ENCODE data around the gene ZNF516. TPM values are rescaled to one million over a fixed set of nuclear protein-coding genes. Genes with fewer than 3 reads are reported as not detected.

ZNF516 gene
- total and polyA plus RNA-seq, 7 experiments from 2014 or later, result 1.9 to 60.4 (median 21.7) TPM

GRCh38 chr18:76401498-76401897 lies 93.5 kb downstream of the ZNF516 start:
- ATAC-seq, result peak; percentile 50
- H3K27ac Mint-ChIP-seq, result no peak overlapping the region

GRCh38 chr18:76399613-76400391 lies 95.2 kb downstream of the ZNF516 start:
- Histone ChIP-seq H3K4me3 (ENCODE audit: low read length) (no peak overlapping the region), H3K27ac (ENCODE audit: low read depth, low read length) (no peak overlapping the region), H3K4me1 (ENCODE audit: control insufficient read depth in 2 of 2, insufficient read depth in 2 of 2, low read length in 2 of 2) (no peaks in the 10 kb centered on the region), H3K9me3 (ENCODE audit: control insufficient read depth in 2 of 3, low read length in 3 of 3) (no peaks in the 10 kb centered on the region), H3K27me3 (ENCODE audit: control insufficient read depth in 2 of 2, insufficient read depth in 2 of 2, low read length in 2 of 2) (no peaks in the 10 kb centered on the region), H3K36me3 (ENCODE audit: control insufficient read depth in 2 of 3, insufficient read depth in 3 of 3, low read length in 3 of 3) (peaks cover 0 to 7% (median 0%) of the 10 kb centered on the region in 3 experiments)
- peaks cover 0 to 17% (median 0%) of the 10 kb centered on the region in 5 donors for H3K27me3 Mint-ChIP-seq
- H3K9me3 Mint-ChIP-seq, result no peaks in the 10 kb centered on the region
- DNase-seq (no peak), ATAC-seq (no peak)
- peaks cover 5 to 38% (median 30%) of the 10 kb centered on the region in 7 donors for H3K4me1 Mint-ChIP-seq
- H3K27ac Mint-ChIP-seq, result peak overlapping the region in 1 of 9 donors; percentile 73
- H3K36me3 Mint-ChIP-seq, result peaks cover 0 to 5% (median 0%) of the 10 kb centered on the region in 5 donors
- H3K4me3 Mint-ChIP-seq, result no peak overlapping the region
- CTCF ChIA-PET, result interaction anchor here (0.5 to 5.5 kb wide), 14 partner anchors 10 to 326 kb away, joined by 3 to 101 read pairs (median 4); no protein-coding TSS in a partner anchor
- intact Hi-C loops (cut with micrococcal nuclease), result loop anchor here (1.0 to 5.0 kb wide), 5 partner anchors 92 to 583 kb away; no protein-coding TSS in a partner anchor
- POLR2A ChIA-PET, result interaction anchor here (1.1 kb wide), 1 partner anchor 311 kb away, joined by 3 read pairs; no protein-coding TSS in a partner anchor

More at GRCh38 chr18:76401498-76401897, 93.5 kb downstream of the ZNF516 start:
- peaks cover 0 to 13% (median 0%) of the 10 kb centered on the region in 5 donors for H3K27me3 Mint-ChIP-seq
- peaks cover 5 to 40% (median 29%) of the 10 kb centered on the region in 7 donors for H3K4me1 Mint-ChIP-seq
- no peaks in the 10 kb centered on the region for H3K9me3 ChIP-seq (ENCODE audit: control insufficient read depth in 2 of 3, low read length in 3 of 3)
- no peak overlapping the region for H3K4me3 Mint-ChIP-seq
- H3K36me3 Mint-ChIP-seq, result peaks cover 0 to 5% (median 0%) of the 10 kb centered on the region in 5 donors
- no peak overlapping the region for H3K4me3 ChIP-seq (ENCODE audit: low read length)
- ChIA-PET CTCF (interaction anchor here (0.7 to 5.5 kb wide), 2 partner anchors 167 to 309 kb away, joined by 3 to 101 read pairs; no protein-coding TSS in a partner anchor), POLR2A (no interaction called here)
- intact Hi-C loops (cut with micrococcal nuclease), result no loop called here
- no peaks in the 10 kb centered on the region for H3K36me3 ChIP-seq (ENCODE audit: control insufficient read depth in 2 of 3, insufficient read depth in 3 of 3, low read length in 3 of 3)
- H3K9me3 Mint-ChIP-seq, result no peaks in the 10 kb centered on the region
- H3K27ac ChIP-seq (ENCODE audit: low read depth, low read length), result no peak overlapping the region
- H3K4me1 ChIP-seq (ENCODE audit: control insufficient read depth in 2 of 2, insufficient read depth in 2 of 2, low read length in 2 of 2), result no peaks in the 10 kb centered on the region
- DNase-seq, result no peak
- H3K27me3 ChIP-seq (ENCODE audit: control insufficient read depth in 2 of 2, insufficient read depth in 2 of 2, low read length in 2 of 2), result no peaks in the 10 kb centered on the region

DNA sequence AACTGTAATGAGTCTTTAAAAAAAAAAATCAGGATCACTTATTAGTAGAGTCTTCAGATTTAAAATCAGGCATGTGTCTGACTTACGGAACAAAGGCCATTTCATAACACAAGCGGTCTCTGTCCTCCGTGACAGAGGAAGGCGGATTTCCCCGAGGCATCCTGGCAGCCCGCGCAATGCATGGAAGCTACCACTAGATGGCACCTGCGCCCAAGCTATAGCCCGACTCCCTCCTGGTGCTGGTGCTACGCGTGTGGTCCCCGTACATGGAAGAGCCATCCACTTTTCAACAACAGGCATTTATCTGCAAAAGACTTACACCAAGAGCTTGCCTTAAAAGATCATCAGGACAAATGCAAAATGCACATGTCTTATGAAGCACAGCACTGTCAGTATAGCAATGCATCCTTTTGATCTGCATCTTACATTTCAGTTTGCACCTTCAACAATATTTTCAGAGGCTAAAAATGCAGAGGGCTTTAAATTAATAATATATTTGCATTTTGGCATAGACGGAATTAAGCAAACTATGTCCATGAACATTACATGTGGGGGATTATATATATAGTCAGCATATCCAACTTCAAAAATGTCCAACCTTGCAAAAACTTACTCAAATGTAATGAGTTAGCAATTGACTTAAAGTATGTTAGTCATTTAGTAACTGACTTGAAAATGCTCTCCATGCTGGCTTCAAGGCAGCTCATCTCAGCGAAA lies 96.0 kb downstream of the ZNF516 start:
- Histone ChIP-seq H3K27ac (ENCODE audit: low read depth, low read length) (no peak overlapping the region), H3K4me1 (ENCODE audit: control insufficient read depth in 2 of 2, insufficient read depth in 2 of 2, low read length in 2 of 2) (no peaks in the 10 kb centered on the region), H3K4me3 (ENCODE audit: low read length) (no peak overlapping the region), H3K27me3 (ENCODE audit: control insufficient read depth in 2 of 2, insufficient read depth in 2 of 2, low read length in 2 of 2) (no peaks in the 10 kb centered on the region), H3K36me3 (ENCODE audit: control insufficient read depth in 2 of 3, insufficient read depth in 3 of 3, low read length in 3 of 3) (peaks cover 0 to 7% (median 0%) of the 10 kb centered on the region in 3 experiments), H3K9me3 (ENCODE audit: control insufficient read depth in 2 of 3, low read length in 3 of 3) (no peaks in the 10 kb centered on the region)
- POLR2A ChIA-PET, result interaction anchor here (0.6 to 1.1 kb wide), 2 partner anchors 97 to 311 kb away, joined by 3 read pairs; no protein-coding TSS in a partner anchor
- Mint-ChIP-seq H3K4me1 (peaks cover 5 to 38% (median 27%) of the 10 kb centered on the region in 7 donors), H3K27ac (peak overlapping the region in 2 of 9 donors; percentile 41 to 73), H3K36me3 (peaks cover 0 to 5% (median 0%) of the 10 kb centered on the region in 5 donors), H3K4me3 (peak overlapping the region in 1 of 10 donors; percentile 12), H3K9me3 (no peaks in the 10 kb centered on the region), H3K27me3 (peaks cover 0 to 17% (median 0%) of the 10 kb centered on the region in 5 donors)
- DNase-seq (peak; percentile 47 to 78 (median 71)), ATAC-seq (peak; percentile 93)
- CTCF ChIA-PET, result interaction anchor here (0.5 to 5.5 kb wide), 19 partner anchors 11 to 326 kb away, joined by 3 to 101 read pairs (median 4); no protein-coding TSS in a partner anchor
- intact Hi-C loops (cut with micrococcal nuclease), result loop anchor here (1.0 to 5.0 kb wide), 5 partner anchors 93 to 584 kb away; no protein-coding TSS in a partner anchor

DNA sequence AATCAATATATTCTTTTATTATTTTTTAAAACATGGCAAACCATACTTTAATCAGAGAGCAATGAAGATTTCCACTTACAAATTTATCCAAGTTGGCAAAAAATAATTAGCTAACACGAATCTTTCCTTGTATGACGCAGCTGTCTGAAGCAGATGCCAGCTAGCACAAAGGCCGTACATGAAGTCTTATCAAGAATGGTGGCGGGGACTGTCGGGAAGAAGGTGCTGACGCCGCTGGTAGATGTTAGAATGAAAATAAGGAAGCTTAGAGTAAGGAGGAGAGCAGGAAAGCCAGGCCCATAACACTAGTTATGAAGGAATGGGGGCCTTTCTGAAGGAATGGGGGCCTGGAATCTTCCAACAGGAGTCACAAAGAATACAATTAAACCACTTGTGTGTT lies 96.7 kb downstream of the ZNF516 start:
- Histone ChIP-seq H3K27me3 (ENCODE audit: control insufficient read depth in 2 of 2, insufficient read depth in 2 of 2, low read length in 2 of 2) (no peaks in the 10 kb centered on the region), H3K4me1 (ENCODE audit: control insufficient read depth in 2 of 2, insufficient read depth in 2 of 2, low read length in 2 of 2) (no peaks in the 10 kb centered on the region), H3K36me3 (ENCODE audit: control insufficient read depth in 2 of 3, insufficient read depth in 3 of 3, low read length in 3 of 3) (peaks cover 0 to 7% (median 0%) of the 10 kb centered on the region in 3 experiments), H3K9me3 (ENCODE audit: control insufficient read depth in 2 of 3, low read length in 3 of 3) (no peaks in the 10 kb centered on the region), H3K27ac (ENCODE audit: low read depth, low read length) (no peak overlapping the region), H3K4me3 (ENCODE audit: low read length) (no peak overlapping the region)
- intact Hi-C loops (cut with micrococcal nuclease), result loop anchor here in 1 of 2 donors (5.0 kb wide), 1 partner anchor 94 kb away; no protein-coding TSS in a partner anchor
- peaks cover 0 to 17% (median 0%) of the 10 kb centered on the region in 5 donors for H3K27me3 Mint-ChIP-seq
- H3K27ac Mint-ChIP-seq, result no peak overlapping the region
- peaks cover 5 to 33% (median 23%) of the 10 kb centered on the region in 7 donors for H3K4me1 Mint-ChIP-seq
- ChIA-PET CTCF (interaction anchor here (0.5 to 5.5 kb wide), 13 partner anchors 11 to 544 kb away, joined by 3 to 101 read pairs (median 4); no protein-coding TSS in a partner anchor), POLR2A (interaction anchor here (1.1 kb wide), 1 partner anchor 312 kb away, joined by 3 read pairs; no protein-coding TSS in a partner anchor)
- ATAC-seq (no peak), DNase-seq (no peak)
- H3K36me3 Mint-ChIP-seq, result peaks cover 0 to 5% (median 0%) of the 10 kb centered on the region in 5 donors
- H3K4me3 Mint-ChIP-seq, result no peak overlapping the region
- H3K9me3 Mint-ChIP-seq, result no peaks in the 10 kb centered on the region

DNA sequence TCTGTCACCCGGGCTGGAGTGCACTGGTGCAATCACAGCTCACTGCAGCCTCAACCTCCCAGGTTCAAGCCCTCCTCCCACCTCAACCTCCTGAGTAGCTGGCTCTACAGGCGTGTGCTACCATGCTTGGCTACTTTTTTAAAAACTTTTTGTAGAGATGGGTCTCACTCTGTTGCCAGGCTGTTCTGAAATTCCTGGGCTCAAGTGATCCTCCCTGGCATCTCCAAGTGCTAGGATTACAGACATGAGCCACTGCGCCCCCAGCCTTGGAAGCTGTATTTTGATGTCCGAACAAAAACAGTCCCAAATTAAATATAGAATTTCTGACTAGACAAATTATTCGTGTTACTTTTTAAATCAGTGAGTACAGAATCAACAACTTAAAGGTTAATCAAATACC lies 97.4 kb downstream of the ZNF516 start:
- Mint-ChIP-seq H3K27ac (no peak overlapping the region), H3K4me1 (peaks cover 5 to 27% (median 17%) of the 10 kb centered on the region in 7 donors), H3K4me3 (no peak overlapping the region), H3K36me3 (peaks cover 0 to 5% (median 0%) of the 10 kb centered on the region in 5 donors), H3K9me3 (no peaks in the 10 kb centered on the region), H3K27me3 (peaks cover 0 to 17% (median 0%) of the 10 kb centered on the region in 5 donors)
- no peak for DNase-seq
- H3K27ac ChIP-seq (ENCODE audit: low read depth, low read length), result no peak overlapping the region
- H3K4me1 ChIP-seq (ENCODE audit: control insufficient read depth in 2 of 2, insufficient read depth in 2 of 2, low read length in 2 of 2), result no peaks in the 10 kb centered on the region
- H3K4me3 ChIP-seq (ENCODE audit: low read length), result no peak overlapping the region
- ATAC-seq, result no peak
- ChIA-PET POLR2A (no interaction called here), CTCF (interaction anchor here (0.5 to 5.5 kb wide), 4 partner anchors 273 to 544 kb away, joined by 3 to 101 read pairs (median 8); no protein-coding TSS in a partner anchor)
- H3K27me3 ChIP-seq (ENCODE audit: control insufficient read depth in 2 of 2, insufficient read depth in 2 of 2, low read length in 2 of 2), result no peaks in the 10 kb centered on the region
- intact Hi-C loops (cut with micrococcal nuclease), result loop anchor here in 1 of 2 donors (5.0 kb wide), 1 partner anchor 95 kb away; no protein-coding TSS in a partner anchor
- H3K36me3 ChIP-seq (ENCODE audit: control insufficient read depth in 2 of 3, insufficient read depth in 3 of 3, low read length in 3 of 3), result peaks cover 0 to 7% (median 0%) of the 10 kb centered on the region in 3 experiments
- H3K9me3 ChIP-seq (ENCODE audit: control insufficient read depth in 2 of 3, low read length in 3 of 3), result no peaks in the 10 kb centered on the region

- H3K27ac Mint-ChIP-seq, result no peak overlapping the region
- Histone ChIP-seq H3K27me3 (ENCODE audit: control insufficient read depth in 2 of 2, insufficient read depth in 2 of 2, low read length in 2 of 2) (no peaks in the 10 kb centered on the region), H3K27ac (ENCODE audit: low read depth, low read length) (no peak overlapping the region), H3K36me3 (ENCODE audit: control insufficient read depth in 2 of 3, insufficient read depth in 3 of 3, low read length in 3 of 3) (peaks cover 0 to 7% (median 0%) of the 10 kb centered on the region in 3 experiments), H3K9me3 (ENCODE audit: control insufficient read depth in 2 of 3, low read length in 3 of 3) (no peaks in the 10 kb centered on the region), H3K4me1 (ENCODE audit: control insufficient read depth in 2 of 2, insufficient read depth in 2 of 2, low read length in 2 of 2) (no peaks in the 10 kb centered on the region), H3K4me3 (ENCODE audit: low read length) (no peak overlapping the region)
- H3K27me3 Mint-ChIP-seq, result peaks cover 0 to 17% (median 0%) of the 10 kb centered on the region in 5 donors
- peaks cover 0 to 5% (median 0%) of the 10 kb centered on the region in 5 donors for H3K36me3 Mint-ChIP-seq
- DNase-seq (no peak), ATAC-seq (no peak)
- intact Hi-C loops (cut with micrococcal nuclease), result loop anchor here in 1 of 2 donors (5.0 kb wide), 1 partner anchor 96 kb away; no protein-coding TSS in a partner anchor
- H3K4me3 Mint-ChIP-seq, result no peak overlapping the region
- peaks cover 5 to 29% (median 21%) of the 10 kb centered on the region in 7 donors for H3K4me1 Mint-ChIP-seq
- no peaks in the 10 kb centered on the region for H3K9me3 Mint-ChIP-seq
- CTCF ChIA-PET, result interaction anchor here (5.5 kb wide), 1 partner anchor 314 kb away, joined by 101 read pairs; no protein-coding TSS in a partner anchor
- POLR2A ChIA-PET, result no interaction called here
Measured at GRCh38 chr18:76396792-76397191, 98.2 kb downstream of the ZNF516 start.

Data from naive thymus-derived CD4-positive, alpha-beta T cell (primary cell).